ENCODE data around the gene TP53BP1. TPM values are rescaled to one million over a fixed set of nuclear protein-coding genes. Genes with fewer than 3 reads are reported as not detected.
"Not testable (repeated sequence)": the region's sequence is repeated elsewhere in the genome, so short reads cannot be mapped to it uniquely, and the experiment has no call there.

Gene TP53BP1
- total and polyA plus RNA-seq, 12 donors = 11.2 to 35.2 (median 29.0) TPM

DNA sequence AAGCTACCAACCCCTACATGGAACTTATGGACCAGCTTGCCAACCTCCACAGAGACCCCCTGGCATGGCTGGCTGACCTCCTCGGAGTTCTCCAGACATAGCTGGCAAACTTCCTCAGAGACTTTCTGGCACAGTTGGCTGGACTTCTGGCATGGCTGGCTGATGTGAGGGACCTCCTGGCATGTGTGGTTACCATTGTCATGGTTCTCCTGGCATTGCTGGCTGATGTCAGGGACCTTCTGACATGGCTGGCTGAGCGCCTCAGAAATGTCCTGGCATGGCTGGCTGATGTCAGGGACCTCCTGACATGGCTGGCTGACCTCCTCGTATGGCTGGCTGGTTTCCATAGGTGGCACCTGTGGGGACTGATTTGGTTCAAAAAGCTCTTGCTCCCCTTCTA is 41.9 kb upstream of the TP53BP1 start:
- intact Hi-C loops (cut with DNase I) = no loop called here
- ATAC-seq = no peak
- 86 to 88% methylated on average over 3 of the region's 3 CpGs for WGBS, 2 donors
- H3K27ac ChIP-seq = no peak overlapping the region
- no peaks in the 10 kb centered on the region for H3K9me3 ChIP-seq
- H3K4me1 ChIP-seq = peaks cover 0 to 10% (median 0%) of the 10 kb centered on the region in 9 donors
- TF ChIP-seq, protein P1, sequence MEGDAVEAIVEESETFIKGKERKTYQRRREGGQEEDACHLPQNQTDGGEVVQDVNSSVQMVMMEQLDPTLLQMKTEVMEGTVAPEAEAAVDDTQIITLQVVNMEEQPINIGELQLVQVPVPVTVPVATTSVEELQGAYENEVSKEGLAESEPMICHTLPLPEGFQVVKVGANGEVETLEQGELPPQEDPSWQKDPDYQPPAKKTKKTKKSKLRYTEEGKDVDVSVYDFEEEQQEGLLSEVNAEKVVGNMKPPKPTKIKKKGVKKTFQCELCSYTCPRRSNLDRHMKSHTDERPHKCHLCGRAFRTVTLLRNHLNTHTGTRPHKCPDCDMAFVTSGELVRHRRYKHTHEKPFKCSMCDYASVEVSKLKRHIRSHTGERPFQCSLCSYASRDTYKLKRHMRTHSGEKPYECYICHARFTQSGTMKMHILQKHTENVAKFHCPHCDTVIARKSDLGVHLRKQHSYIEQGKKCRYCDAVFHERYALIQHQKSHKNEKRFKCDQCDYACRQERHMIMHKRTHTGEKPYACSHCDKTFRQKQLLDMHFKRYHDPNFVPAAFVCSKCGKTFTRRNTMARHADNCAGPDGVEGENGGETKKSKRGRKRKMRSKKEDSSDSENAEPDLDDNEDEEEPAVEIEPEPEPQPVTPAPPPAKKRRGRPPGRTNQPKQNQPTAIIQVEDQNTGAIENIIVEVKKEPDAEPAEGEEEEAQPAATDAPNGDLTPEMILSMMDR (IDR thresholded peaks at IDR 0.05) = no peak
- DNase-seq = no peak
- H3K4me3 ChIP-seq = no peak overlapping the region
- H3K36me3 ChIP-seq = peaks cover 0 to 42% (median 6%) of the 10 kb centered on the region in 9 donors
- no peaks in the 10 kb centered on the region for H3K27me3 ChIP-seq

- H3K4me3 ChIP-seq; intact Hi-C loops (cut with DNase I); H3K9me3 ChIP-seq; DNase-seq; ATAC-seq; H3K27ac ChIP-seq; H3K27me3 ChIP-seq: not testable (repeated sequence)
- Histone ChIP-seq H3K4me1 (peaks cover 0 to 10% (median 0%) of the 10 kb centered on the region in 9 donors), H3K36me3 (peaks cover 0 to 32% (median 6%) of the 10 kb centered on the region in 9 donors)
- 87 to 92% methylated on average over 5 of the region's 5 CpGs for WGBS, 2 donors
Measured at GRCh38 chr15:43532826-43533225, 39.9 kb upstream of the TP53BP1 start.

DNA sequence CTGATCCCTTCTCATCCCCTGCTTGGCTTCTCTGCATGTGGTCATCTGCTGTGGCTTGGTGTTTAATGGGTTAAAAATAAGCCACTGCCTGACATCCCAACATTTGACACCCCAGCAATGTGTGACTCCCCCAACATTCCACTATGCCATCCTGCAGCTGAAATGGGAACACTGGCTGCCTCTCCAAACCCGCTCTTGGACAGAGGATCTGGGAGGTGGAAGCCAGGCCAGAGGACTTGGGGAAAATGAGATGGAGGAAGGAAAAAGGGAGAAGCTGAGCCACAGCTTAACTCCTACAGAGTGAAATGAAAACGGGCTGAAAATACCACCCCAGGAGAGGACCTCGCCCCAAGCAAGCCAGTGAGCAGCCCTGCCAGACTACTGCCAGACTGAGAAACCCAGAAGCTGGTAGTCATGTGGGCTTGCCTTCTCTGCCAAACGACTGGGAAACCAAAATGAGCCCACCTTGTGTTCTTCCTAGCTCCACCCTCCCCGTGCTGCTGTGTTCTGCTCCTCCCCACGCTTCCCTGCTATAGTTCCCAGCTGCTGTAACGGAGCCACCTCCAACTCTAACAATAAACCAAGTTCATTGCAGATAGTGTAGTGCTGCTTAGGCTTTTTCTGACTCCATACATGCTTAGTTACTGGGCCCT is 38.2 kb upstream of the TP53BP1 start:
- H3K9me3 ChIP-seq = no peaks in the 10 kb centered on the region
- peaks cover 0 to 10% (median 0%) of the 10 kb centered on the region in 9 donors for H3K4me1 ChIP-seq
- H3K36me3 ChIP-seq = peaks cover 0 to 39% (median 6%) of the 10 kb centered on the region in 9 donors
- no peak for DNase-seq
- peak in 3 of 8 donors; percentile 34 to 43 (median 36) for ATAC-seq
- no peak overlapping the region for H3K27ac ChIP-seq
- TF ChIP-seq, protein P1 (IDR thresholded peaks at IDR 0.05) = no peak
- no peaks in the 10 kb centered on the region for H3K27me3 ChIP-seq
- no peak overlapping the region for H3K4me3 ChIP-seq
- intact Hi-C loops (cut with DNase I) = no loop called here
- 32% methylated on average over 7 of the region's 7 CpGs for WGBS, 2 donors

DNA sequence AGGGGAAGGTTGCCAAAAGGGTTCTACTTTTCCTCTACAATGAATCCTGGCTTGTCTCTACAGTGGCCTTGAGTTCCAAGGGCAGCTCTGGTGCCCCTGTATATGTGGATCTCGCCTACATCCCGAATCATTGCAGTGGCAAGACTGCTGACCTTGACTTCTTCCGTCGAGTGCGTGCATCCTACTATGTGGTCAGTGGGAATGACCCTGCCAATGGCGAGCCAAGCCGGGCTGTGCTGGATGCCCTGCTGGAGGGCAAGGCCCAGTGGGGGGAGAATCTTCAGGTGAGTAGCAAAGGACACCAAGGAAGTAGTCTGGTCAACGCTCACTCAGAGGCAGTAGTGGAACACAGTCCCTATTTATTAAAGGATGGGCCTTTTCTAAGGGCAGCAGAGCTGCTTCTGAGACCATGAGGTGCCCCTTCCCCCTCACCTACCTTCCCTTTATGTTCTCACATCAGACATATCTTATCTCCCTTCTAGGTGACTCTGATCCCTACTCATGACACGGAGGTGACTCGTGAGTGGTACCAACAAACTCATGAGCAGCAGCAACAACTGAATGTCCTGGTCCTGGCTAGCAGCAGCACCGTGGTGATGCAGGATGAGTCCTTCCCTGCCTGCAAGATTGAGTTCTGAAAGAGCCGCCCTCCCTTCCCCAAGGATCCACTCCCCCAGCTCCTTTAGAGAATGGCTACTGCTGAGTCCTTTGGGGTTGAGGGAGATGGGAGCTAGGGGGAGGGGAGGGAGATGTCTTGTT is 36.8 kb upstream of the TP53BP1 start:
- intact Hi-C loops (cut with DNase I) = no loop called here
- peaks cover 0 to 10% (median 0%) of the 10 kb centered on the region in 9 donors for H3K4me1 ChIP-seq
- H3K36me3 ChIP-seq = peaks cover 0 to 47% (median 11%) of the 10 kb centered on the region in 9 donors
- no peak overlapping the region for H3K4me3 ChIP-seq
- no peaks in the 10 kb centered on the region for H3K27me3 ChIP-seq
- WGBS, 2 donors = 84 to 89% methylated on average over 12 of the region's 12 CpGs
- TF ChIP-seq, protein P1 (IDR thresholded peaks at IDR 0.05) = no peak
- H3K27ac ChIP-seq = no peak overlapping the region
- ATAC-seq = no peak
- no peak for DNase-seq
- no peaks in the 10 kb centered on the region for H3K9me3 ChIP-seq

Data from heart right ventricle (tissue), 16 donors.